Right lobe of liver (tissue), 4 donors: ENCODE data around the gene SMCO2.

ENCODE experiments used
- CTCF ChIP-seq, 4 donors: fragments of 200-600 bp in 3 of 4; fragments of 450-650 bp in 1 of 4; IDR thresholded peaks; one replicate each; pipeline versions ENCODE4 v1.5.1 to v1.8.0; 2016 to 2022; ENCODE audit warnings: antibody characterized with exemption in 4 of 4, mild to moderate bottlenecking in 2 of 4
- POLR2A ChIP-seq: fragments of 450-650 bp; IDR thresholded peaks from one replicate; pipeline ENCODE4 v1.6.1; 2017; ENCODE audit warnings: antibody characterized with exemption, mild to moderate bottlenecking
- donor health status: DM: no; HTN: no; CAD: no.
- donor health status: DM: no; HTN: no; CAD: no.
- donor health status: DM: no; HTN: yes; CAD: no.

GRCh38 chr12:27535318-27535717, 88.8 kb downstream of the SMCO2 start:
- TF ChIP-seq POLR2A (no peak), CTCF (IDR thresholded peaks at IDR 0.05) (no peak)
